Mesenchymal stem cell (in vitro differentiated cells and primary cell): ENCODE data around the gene ENPP1.

Experiments used
- DNase-seq: peaks from one replicate; pipeline ENCODE4 v3.0.0-alpha.2; 2013
- H2AFZ ChIP-seq: one replicate; pipeline ENCODE4 v1.6.1; 2013; ENCODE audit warnings: low read depth, mild to moderate bottlenecking, control low read depth, inconsistent platforms, low read length, moderate library complexity
- H2AK5ac ChIP-seq: 2 replicates; pipeline ENCODE4 v1.6.1; 2013; ENCODE audit warnings: low read length, moderate library complexity, mild to moderate bottlenecking, inconsistent platforms; ENCODE audit not compliant: severe bottlenecking
- H2BK120ac ChIP-seq: one replicate; pipeline ENCODE4 v1.6.1; 2013; ENCODE audit warnings: low read depth, mild to moderate bottlenecking, inconsistent platforms, low read length, moderate library complexity
- H2BK12ac ChIP-seq, 2 experiments: one replicate each; pipeline ENCODE4 v1.6.1; 2013; ENCODE audit warnings: inconsistent platforms in 2 of 2, low read length in 2 of 2, mild to moderate bottlenecking in 2 of 2, moderate library complexity in 2 of 2, control low read depth in 1 of 2
- H2BK15ac ChIP-seq: one replicate; pipeline ENCODE4 v1.6.1; 2013; ENCODE audit warnings: mild to moderate bottlenecking, low read depth, inconsistent platforms; ENCODE audit not compliant: poor library complexity, severe bottlenecking
- H2BK5ac ChIP-seq: 2 replicates; pipeline ENCODE4 v1.6.1; 2013; ENCODE audit warnings: low read depth, mild to moderate bottlenecking, low read length, control low read depth, inconsistent platforms; ENCODE audit not compliant: poor library complexity, severe bottlenecking
- H3K14ac ChIP-seq, 2 experiments: one replicate each; pipeline ENCODE4 v1.6.1; 2013; ENCODE audit warnings: inconsistent platforms in 2 of 2, low read length in 2 of 2, control low read depth in 1 of 2, mild to moderate bottlenecking in 1 of 2, moderate library complexity in 1 of 2
- H3K18ac ChIP-seq, 2 experiments: one replicate each; pipeline ENCODE4 v1.6.1; 2013; ENCODE audit warnings: inconsistent platforms in 2 of 2, low read length in 2 of 2, control low read depth in 1 of 2, low read depth in 1 of 2, mild to moderate bottlenecking in 1 of 2
- H3K23ac ChIP-seq, 2 experiments: one replicate each; pipeline ENCODE4 v1.6.1; 2013; ENCODE audit warnings: inconsistent platforms in 2 of 2, low read length in 2 of 2, mild to moderate bottlenecking in 2 of 2, moderate library complexity in 2 of 2, control low read depth in 1 of 2
- H3K27ac ChIP-seq: 2 replicates; pipeline ENCODE4 v1.5.1; 2013; ENCODE audit warnings: mild to moderate bottlenecking, moderate library complexity, low read length, control low read depth, inconsistent platforms; ENCODE audit not compliant: poor library complexity, severe bottlenecking
- H3K27me3 ChIP-seq, 2 experiments: 2 replicates each; pipeline versions ENCODE4 v1.6.1 to v1.7.0; 2013; ENCODE audit warnings: low read length in 2 of 2, mild to moderate bottlenecking in 2 of 2, moderate library complexity in 2 of 2, control low read depth in 1 of 2, inconsistent platforms in 1 of 2; ENCODE audit not compliant: control insufficient read depth in 1 of 2, insufficient read depth in 1 of 2
- H3K36me3 ChIP-seq, 2 experiments: 2 replicates each; pipeline versions ENCODE4 v1.6.1 to v1.7.0; 2013; ENCODE audit warnings: low read length in 2 of 2, control low read depth in 1 of 2, inconsistent platforms in 1 of 2, low read depth in 1 of 2, mild to moderate bottlenecking in 1 of 2; ENCODE audit not compliant: insufficient read depth in 2 of 2, control insufficient read depth in 1 of 2
- H3K4ac ChIP-seq, 2 experiments: one replicate each; pipeline ENCODE4 v1.6.1; 2013; ENCODE audit warnings: inconsistent platforms in 2 of 2, low read length in 2 of 2, mild to moderate bottlenecking in 2 of 2, moderate library complexity in 2 of 2, control low read depth in 1 of 2, low read depth in 1 of 2
- H3K4me1 ChIP-seq: 2 replicates; pipeline ENCODE4 v1.6.1; 2013; ENCODE audit warnings: low read depth, low read length, control low read depth; ENCODE audit not compliant: control insufficient read depth, insufficient read depth
- H3K4me2 ChIP-seq: 2 replicates; pipeline ENCODE4 v1.6.1; 2013; ENCODE audit warnings: low read length, mild to moderate bottlenecking, inconsistent platforms; ENCODE audit not compliant: poor library complexity, severe bottlenecking
- H3K4me3 ChIP-seq, 2 experiments: 2 replicates each; pipeline versions ENCODE4 v1.5.1 to v1.7.0; 2013; ENCODE audit warnings: low read length in 2 of 2, mild to moderate bottlenecking in 2 of 2, control low read depth in 1 of 2, low read depth in 1 of 2; ENCODE audit not compliant: insufficient read depth in 1 of 2
- H3K79me1 ChIP-seq: replicated peaks from 2 replicates; pipeline ENCODE4 v1.6.1; 2013; ENCODE audit warnings: mild to moderate bottlenecking, control low read depth, low read length, inconsistent platforms; ENCODE audit not compliant: poor library complexity, severe bottlenecking
- H3K9ac ChIP-seq: 2 replicates; pipeline ENCODE4 v1.7.0; 2013; ENCODE audit warnings: mild to moderate bottlenecking, low read length, moderate library complexity
- H3K9me3 ChIP-seq: 2 replicates; pipeline ENCODE4 v1.7.0; 2013; ENCODE audit warnings: mild to moderate bottlenecking, low read length; ENCODE audit not compliant: control insufficient read depth
- H4K8ac ChIP-seq: one replicate; pipeline ENCODE4 v1.6.1; 2013; ENCODE audit warnings: inconsistent platforms, mild to moderate bottlenecking, low read length, moderate library complexity
- H4K91ac ChIP-seq: one replicate; pipeline ENCODE4 v1.6.1; 2013; ENCODE audit warnings: mild to moderate bottlenecking, low read length, inconsistent platforms
- WGBS: methylation state at CpG from one replicate; pipeline ENCODE4 v1.1.7; 2013; ENCODE audit warnings: mixed read lengths; 5-methylcytosine and 5-hydroxymethylcytosine counted together

Gene ENPP1

GRCh38 chr6:131831886-131832285 lies 24.1 kb downstream of the ENPP1 start:
- Histone ChIP-seq H2AK5ac (no peak overlapping the region), H3K79me1 (peaks cover 4% of the 10 kb centered on the region), H3K4me2 (no peak overlapping the region), H4K91ac (no peak overlapping the region), H3K36me3 (no peaks in the 10 kb centered on the region), H3K4me3 (no peak overlapping the region), H3K27ac (no peak overlapping the region), H2BK15ac (no peak overlapping the region), H2BK12ac (no peak overlapping the region), H2BK5ac (no peak overlapping the region), H3K27me3 (no peaks in the 10 kb centered on the region), H3K18ac (no peak overlapping the region), H3K14ac (no peak overlapping the region), H2AFZ (no peak overlapping the region), H3K9ac (no peak overlapping the region), H3K23ac (no peak overlapping the region), H3K4ac (no peak overlapping the region), H3K4me1 (peaks cover 3% of the 10 kb centered on the region), H2BK120ac (no peak overlapping the region), H3K9me3 (no peaks in the 10 kb centered on the region), H4K8ac (no peak overlapping the region)
- WGBS, result no CpG with 5 or more reads among the region's 1 CpG
- no peak for DNase-seq

DNA sequence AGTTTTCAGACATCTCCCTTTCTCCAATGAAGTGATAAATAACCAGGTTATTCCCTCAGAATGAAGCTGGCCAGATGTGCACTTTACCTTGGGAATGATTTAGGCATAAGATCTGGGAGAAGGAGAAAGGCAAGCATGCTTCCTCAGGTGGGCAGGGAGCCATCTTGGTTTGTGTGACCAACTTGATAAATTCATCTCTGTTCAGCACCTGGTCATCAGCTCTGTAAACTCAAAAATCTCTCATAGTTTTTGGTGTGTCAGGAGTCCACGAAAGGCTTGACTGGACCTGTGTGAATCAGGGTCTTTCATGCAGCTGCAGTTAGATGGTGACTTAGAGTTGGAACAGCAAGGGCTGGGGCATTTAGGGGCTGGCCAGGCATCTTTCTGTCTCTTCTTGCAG lies 24.5 kb downstream of the ENPP1 start:
- Histone ChIP-seq H2BK12ac (peak overlapping the region; percentile 6 to 8), H3K9me3 (no peaks in the 10 kb centered on the region), H2BK15ac (no peak overlapping the region), H3K36me3 (no peaks in the 10 kb centered on the region), H3K27me3 (no peaks in the 10 kb centered on the region), H3K9ac (no peak overlapping the region), H2AK5ac (no peak overlapping the region), H3K4me3 (no peak overlapping the region), H2BK5ac (no peak overlapping the region), H2BK120ac (no peak overlapping the region), H3K4me2 (no peak overlapping the region), H3K79me1 (peaks cover 4% of the 10 kb centered on the region), H4K8ac (peak overlapping the region; percentile 19), H3K4me1 (peaks cover 3% of the 10 kb centered on the region), H3K23ac (peak overlapping the region in 1 of 2 experiments; percentile 66), H4K91ac (no peak overlapping the region), H3K27ac (no peak overlapping the region), H2AFZ (no peak overlapping the region), H3K14ac (no peak overlapping the region), H3K18ac (no peak overlapping the region), H3K4ac (no peak overlapping the region)
- WGBS, result 96% methylated on average over 1 of the region's 1 CpG
- DNase-seq, result no peak

DNA sequence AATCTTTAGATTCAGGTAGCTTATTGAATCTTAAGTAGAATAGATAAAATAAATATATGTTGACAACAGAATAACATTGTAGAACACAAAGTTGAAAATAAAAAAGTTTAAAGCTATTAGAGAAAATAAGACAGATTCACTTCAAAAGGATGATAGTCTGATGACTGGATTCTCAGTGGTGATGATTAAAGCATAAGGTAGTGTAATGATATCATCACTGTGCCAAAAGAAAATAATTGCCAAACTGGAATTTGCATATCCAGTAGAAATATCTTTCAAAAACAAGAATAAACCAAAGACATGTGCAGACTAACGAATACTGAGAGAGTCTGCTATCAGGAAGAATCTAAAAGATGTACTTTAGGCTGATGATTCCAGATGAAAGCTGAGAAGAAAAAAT lies 30.2 kb downstream of the ENPP1 start:
- H3K79me1 ChIP-seq, result no peaks in the 10 kb centered on the region

GRCh38 chr6:131839388-131839787 lies 31.6 kb downstream of the ENPP1 start:
- no peak overlapping the region for H4K91ac ChIP-seq
- no peak overlapping the region for H2BK15ac ChIP-seq
- no peaks in the 10 kb centered on the region for H3K9me3 ChIP-seq
- H3K4me3 ChIP-seq, result no peak overlapping the region
- no peak overlapping the region for H2AFZ ChIP-seq
- H3K27me3 ChIP-seq, result no peaks in the 10 kb centered on the region
- H3K23ac ChIP-seq, result no peak overlapping the region
- no peaks in the 10 kb centered on the region for H3K36me3 ChIP-seq
- H2BK12ac ChIP-seq, result no peak overlapping the region
- no peak overlapping the region for H3K4ac ChIP-seq
- H2AK5ac ChIP-seq, result no peak overlapping the region
- H3K4me1 ChIP-seq, result peaks cover 4% of the 10 kb centered on the region
- H3K79me1 ChIP-seq, result no peaks in the 10 kb centered on the region
- no peak overlapping the region for H2BK120ac ChIP-seq
- no peak overlapping the region for H2BK5ac ChIP-seq
- DNase-seq, result no peak
- H3K14ac ChIP-seq, result no peak overlapping the region
- no peak overlapping the region for H4K8ac ChIP-seq
- H3K4me2 ChIP-seq, result no peak overlapping the region
- no peak overlapping the region for H3K27ac ChIP-seq
- no peak overlapping the region for H3K18ac ChIP-seq
- H3K9ac ChIP-seq, result no peak overlapping the region

More for the DNA sequence above, 30.2 kb downstream of the ENPP1 start:
- H2BK15ac ChIP-seq, result no peak overlapping the region
- no peak overlapping the region for H3K4me3 ChIP-seq
- no peak overlapping the region for H2BK120ac ChIP-seq
- H3K18ac ChIP-seq, result no peak overlapping the region
- H3K4ac ChIP-seq, result no peak overlapping the region
- H4K91ac ChIP-seq, result no peak overlapping the region
- no peaks in the 10 kb centered on the region for H3K27me3 ChIP-seq
- H4K8ac ChIP-seq, result no peak overlapping the region
- no peak overlapping the region for H3K27ac ChIP-seq
- H2BK12ac ChIP-seq, result no peak overlapping the region
- no peak overlapping the region for H3K14ac ChIP-seq
- H3K36me3 ChIP-seq, result no peaks in the 10 kb centered on the region
- H2AK5ac ChIP-seq, result no peak overlapping the region
- no peak overlapping the region for H3K4me2 ChIP-seq
- no peak overlapping the region for H3K23ac ChIP-seq
- no peak overlapping the region for H3K9ac ChIP-seq
- H3K4me1 ChIP-seq, result peaks cover 4% of the 10 kb centered on the region
- H3K9me3 ChIP-seq, result no peaks in the 10 kb centered on the region
- 89% methylated on average over 1 of the region's 1 CpG for WGBS
- H2BK5ac ChIP-seq, result no peak overlapping the region
- no peak for DNase-seq
- H2AFZ ChIP-seq, result no peak overlapping the region
